Progenitor cell of endocrine pancreas (in vitro differentiated cells): Measurements from ENCODE around the gene PXMP4. TPM values are rescaled to one million over a fixed set of nuclear protein-coding genes. Genes with fewer than 3 reads are reported as not detected.

Experiments
- DNase-seq: peaks from one replicate; pipeline ENCODE4 v3.0.0; 2021; ENCODE audit warnings: low spot score; ENCODE audit not compliant: unreplicated experiment
- H3K27ac Mint-ChIP-seq: 2 replicates; pipeline ENCODE4 v1.8.0; 2021; ENCODE audit warnings: mild to moderate bottlenecking, moderate library complexity, mixed read lengths
- H3K27me3 Mint-ChIP-seq: 2 replicates; pipeline ENCODE4 v1.8.0; 2021; ENCODE audit warnings: mixed read lengths
- H3K36me3 Mint-ChIP-seq: 2 replicates; pipeline ENCODE4 v1.8.0; 2022; ENCODE audit warnings: mixed read lengths; ENCODE audit not compliant: insufficient read depth
- H3K4me1 Mint-ChIP-seq: 2 replicates; pipeline ENCODE4 v1.8.0; 2021; ENCODE audit warnings: low read depth, mixed read lengths
- H3K4me3 Mint-ChIP-seq: 2 replicates; pipeline ENCODE4 v1.8.0; 2021; ENCODE audit warnings: low read depth, mild to moderate bottlenecking, moderate library complexity, mixed read lengths
- H3K9me3 Mint-ChIP-seq: 2 replicates; pipeline ENCODE4 v1.8.0; 2021; ENCODE audit warnings: low read depth, mixed read lengths
- CTCF ChIP-seq: fragments of 200-600 bp; sonication (generic); IDR thresholded peaks from one replicate; pipeline ENCODE4 v1.5.0; 2021; ENCODE audit warnings: antibody characterized with exemption, mild to moderate bottlenecking; ENCODE audit not compliant: unreplicated experiment
- total RNA-seq: library from RNA; stranded (reverse); gene quantifications from 2 replicates; pipeline ENCODE4 v1.2.1, GENCODE V29; 2021

Gene PXMP4
- total RNA-seq, 1 donor from 2014 or later = 5.0 TPM

- H3K4me1 Mint-ChIP-seq = peaks cover 29% of the 10 kb centered on the region
- H3K9me3 Mint-ChIP-seq = no peaks in the 10 kb centered on the region
- DNase-seq = no peak
- H3K27me3 Mint-ChIP-seq = peaks cover 3% of the 10 kb centered on the region
- peaks cover 11% of the 10 kb centered on the region for H3K36me3 Mint-ChIP-seq
- no peak overlapping the region for H3K27ac Mint-ChIP-seq
- no peak for TF ChIP-seq CTCF
- peak overlapping the region; percentile 66 for H3K4me3 Mint-ChIP-seq
Observed at GRCh38 chr20:33675136-33675959, 44.8 kb downstream of the PXMP4 start.

GRCh38 chr20:33674294-33675135 lies 45.6 kb downstream of the PXMP4 start, which contains the start of gene NECAB3:
Gene NECAB3, minus strand, starts transcription at chr20:33674428. Its CDS starts 76 bp downstream, at chr20:33674352.
- H3K4me3 Mint-ChIP-seq = peak within 1 kb of the TSS; percentile 87
- DNase-seq = peak; percentile 86
- H3K27ac Mint-ChIP-seq = peak within 1 kb of the TSS; percentile 71
- H3K9me3 Mint-ChIP-seq = no peaks in the 10 kb centered on the region
- TF ChIP-seq CTCF = peak; percentile 8
- peaks cover 3% of the 10 kb centered on the region for H3K27me3 Mint-ChIP-seq
- peaks cover 15% of the 10 kb centered on the region for H3K36me3 Mint-ChIP-seq
- peaks cover 29% of the 10 kb centered on the region for H3K4me1 Mint-ChIP-seq

GRCh38 chr20:33673410-33674293 lies 46.5 kb downstream of the PXMP4 start:
- peaks cover 15% of the 10 kb centered on the region for H3K36me3 Mint-ChIP-seq
- peak overlapping the region; percentile 87 for H3K4me3 Mint-ChIP-seq
- no peak for DNase-seq
- peaks cover 3% of the 10 kb centered on the region for H3K27me3 Mint-ChIP-seq
- H3K9me3 Mint-ChIP-seq = no peaks in the 10 kb centered on the region
- H3K4me1 Mint-ChIP-seq = peaks cover 29% of the 10 kb centered on the region
- H3K27ac Mint-ChIP-seq = peak overlapping the region; percentile 71
- no peak for TF ChIP-seq CTCF

- no peak for TF ChIP-seq CTCF
- Mint-ChIP-seq H3K27me3 (peaks cover 3% of the 10 kb centered on the region), H3K4me1 (peaks cover 29% of the 10 kb centered on the region), H3K9me3 (no peaks in the 10 kb centered on the region), H3K36me3 (peaks cover 19% of the 10 kb centered on the region), H3K4me3 (peak overlapping the region; percentile 87), H3K27ac (peak overlapping the region; percentile 71)
- no peak for DNase-seq
Observed at GRCh38 chr20:33673114-33673409, 47.0 kb downstream of the PXMP4 start.
